ENCODE results near the gene SCARB1. TPM values are rescaled to one million over a fixed set of nuclear protein-coding genes. Genes with fewer than 3 reads are reported as not detected.

Gene SCARB1
- total and polyA plus RNA-seq, 9 of the 15 experiments (the other 6 are each of a cell fraction or from before 2014, with no cell fraction given): 0.56 to 157 (median 52.8) TPM

DNA sequence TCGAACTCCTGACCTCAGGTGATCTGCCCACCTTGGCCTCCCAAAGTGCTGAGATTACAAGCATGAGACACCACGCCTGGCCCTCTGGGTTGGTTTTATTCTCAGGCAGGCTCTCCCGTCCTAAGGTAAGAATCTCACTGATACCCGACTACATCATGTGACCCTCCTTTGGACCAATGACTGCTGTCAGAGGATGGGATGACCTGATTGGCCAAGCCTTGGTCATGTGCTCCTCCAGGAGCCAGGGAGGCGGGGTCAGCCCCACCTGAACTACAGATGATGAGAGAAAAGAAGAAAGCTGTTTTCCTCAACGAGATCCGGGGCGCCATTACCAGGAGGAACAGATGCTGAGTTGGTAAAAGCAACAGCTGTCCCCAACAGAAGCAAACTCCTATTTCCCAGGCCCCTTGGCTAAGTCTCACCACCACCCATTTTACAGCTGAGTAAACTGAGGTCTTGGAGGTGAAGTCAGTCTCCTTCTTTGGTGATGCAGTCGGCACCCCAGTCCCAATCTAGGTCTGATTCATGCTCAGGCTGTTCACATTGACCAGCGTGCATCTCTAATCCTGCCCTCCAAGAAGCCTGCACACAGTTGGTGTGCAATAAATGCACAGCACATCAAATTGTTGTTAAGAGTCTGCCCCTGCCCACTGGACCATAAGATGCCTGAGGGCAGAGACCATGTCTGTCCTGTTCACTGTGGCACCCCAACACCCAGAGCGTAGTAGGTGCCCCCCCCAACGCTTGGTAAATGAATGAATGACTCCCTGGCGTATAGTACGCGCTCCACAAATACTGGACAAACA lies 118.8 kb downstream of the SCARB1 start (continued):
- peak; percentile 97 for TF ChIP-seq RAD51 (IDR thresholded peaks at IDR 0.05; ENCODE audit: borderline replicate concordance, low read depth)
- TF ChIP-seq SREBF1 (IDR thresholded peaks at IDR 0.05; ENCODE audit: borderline replicate concordance, low read depth, low read length): no peak
- TF ChIP-seq BCOR (IDR thresholded peaks at IDR 0.05): peak; percentile 99
- TF ChIP-seq FOXA3 (CRISPR knock-in tag; conservative IDR thresholded peaks at IDR 0.05 in 1 of 2, IDR thresholded peaks at IDR 0.05 in 1 of 2): 0 out of 4 replicates have a peak, but pooled peaks of 1 of the 2 experiments have one; percentile 19
- 0 out of 4 replicates have a peak, but pooled peaks of 1 of the 2 experiments have one; percentile 28 for TF ChIP-seq HDAC1 (IDR thresholded peaks at IDR 0.05)
- no peak for TF ChIP-seq TEAD4 (IDR thresholded peaks at IDR 0.05; ENCODE audit: low read length)
- 0 out of 2 replicates have a peak, but pooled peaks have one; percentile 37 for TF ChIP-seq TEAD4 (CRISPR knock-in tag; IDR thresholded peaks at IDR 0.05; ENCODE audit: borderline replicate concordance)
- no peak for TF ChIP-seq ELF2 (CRISPR knock-in tag; IDR thresholded peaks at IDR 0.05)
- TF ChIP-seq ZNF143 (CRISPR knock-in tag; IDR thresholded peaks at IDR 0.05): 0 out of 2 replicates have a peak, but pooled peaks have one; percentile 46
- TF ChIP-seq ZNF347 (CRISPR knock-in tag; IDR thresholded peaks at IDR 0.05; ENCODE audit: low read depth): no peak
- TF ChIP-seq NR2C2 (CRISPR knock-in tag; IDR thresholded peaks at IDR 0.05): no peak
- TF ChIP-seq NR2C2 (tag; IDR thresholded peaks at IDR 0.05): no peak
- TF ChIP-seq FOXP1 (CRISPR knock-in tag; IDR thresholded peaks at IDR 0.05): 0 out of 2 replicates have a peak, but pooled peaks have one; percentile 40
- TF ChIP-seq RFX5 (IDR thresholded peaks at IDR 0.05; ENCODE audit: low read depth, low read length): no peak
- TF ChIP-seq RFX7 (CRISPR knock-in tag; IDR thresholded peaks at IDR 0.05): no peak
- TF ChIP-seq TARDBP (IDR thresholded peaks at IDR 0.05): no peak
- TF ChIP-seq HDAC3 (IDR thresholded peaks at IDR 0.05; ENCODE audit: borderline replicate concordance, partially characterized antibody): no peak
- peak; percentile 96 for TF ChIP-seq CHD4 (IDR thresholded peaks at IDR 0.05; ENCODE audit: insufficient read depth, insufficient replicate concordance, low read depth, low read length, poor library complexity, severe bottlenecking)
- TF ChIP-seq SP1 (CRISPR knock-in tag; IDR thresholded peaks at IDR 0.05): no peak
- TF ChIP-seq ZNF124 (CRISPR knock-in tag; IDR thresholded peaks at IDR 0.05): no peak
- peak; percentile 90 to 95 for TF ChIP-seq KDM1A (IDR thresholded peaks at IDR 0.05)
- TF ChIP-seq DLX4 (CRISPR knock-in tag; IDR thresholded peaks at IDR 0.05): no peak
- no peak for TF ChIP-seq TAF9B (IDR thresholded peaks at IDR 0.05; ENCODE audit: partially characterized antibody)
- TF ChIP-seq NBN (IDR thresholded peaks at IDR 0.05; ENCODE audit: low read depth): no peak
- peak; percentile 62; the same call in 1 of the 2 replicates for TF ChIP-seq TFAP4 (CRISPR knock-in tag; IDR thresholded peaks at IDR 0.05; ENCODE audit: borderline replicate concordance)
- TF ChIP-seq ZNF121 (CRISPR knock-in tag; conservative IDR thresholded peaks at IDR 0.05): no peak
- TF ChIP-seq ZNF175 (CRISPR knock-in tag; IDR thresholded peaks at IDR 0.05; ENCODE audit: low read depth): no peak
- TF ChIP-seq DPF2 (IDR thresholded peaks at IDR 0.05): no peak
- peak; percentile 31; the same call in 1 of the 2 replicates for TF ChIP-seq XRCC5 (IDR thresholded peaks at IDR 0.05; ENCODE audit: low read depth, low read length)
- peak; percentile 82; the same call in 1 of the 2 replicates for TF ChIP-seq PTBP1 (IDR thresholded peaks at IDR 0.05; ENCODE audit: low read depth, low read length)
